IMR-90 (cell line): ENCODE results near the gene NDUFS7. TPM values are rescaled to one million over a fixed set of nuclear protein-coding genes. Genes with fewer than 3 reads are reported as not detected.

Source experiments
- ATAC-seq: fragments of 200-7000 bp; cut with Tn5 transposase; 2 replicates; pipeline ENCODE4 v1.9.1; 2020; ENCODE audit warnings: low read depth, mild to moderate bottlenecking, moderate library complexity
- BruUV-seq: library from RNA; stranded (reverse); fragments of 400-500 nt; replicated peaks from 2 replicates; lab custom pipeline; 2021; lab: Mats Ljungman, UMichigan
- CTCF ChIA-PET: fragments of 300-600 bp; formaldehyde crosslinking; extraction: SDS; loops from one replicate; lab custom pipeline; 2021; ENCODE audit warnings: antibody characterized with exemption; lab: Yijun Ruan, JAX
- POLR2A ChIA-PET: fragments of 300-600 bp; sonication (Branson Sonifier 250); formaldehyde crosslinking; loops from one replicate; lab custom pipeline; 2022; ENCODE audit warnings: antibody characterized with exemption; ENCODE audit not compliant: unreplicated experiment; lab: Charles Lee
- DNase-seq: peaks from one replicate; pipeline ENCODE4 v3.0.0; 2013
- H2AFZ ChIP-seq: replicated peaks from 2 replicates; pipeline ENCODE3; 2013; ENCODE audit warnings: low read length, mild to moderate bottlenecking; ENCODE audit not compliant: poor library complexity
- H2AK5ac ChIP-seq: 2 replicates; pipeline ENCODE4 v1.6.1; 2013; ENCODE audit warnings: low read depth, low read length, inconsistent platforms
- H2AK9ac ChIP-seq: replicated peaks from 2 replicates; pipeline ENCODE3; 2013; ENCODE audit warnings: mild to moderate bottlenecking, low read depth, low read length, moderate library complexity; ENCODE audit not compliant: poor library complexity
- H2BK120ac ChIP-seq: 2 replicates; pipeline ENCODE4 v1.6.1; 2013; ENCODE audit warnings: low read depth, low read length, inconsistent platforms
- H2BK15ac ChIP-seq: 3 replicates; pipeline ENCODE4 v1.6.1; 2013; ENCODE audit warnings: low read depth, low read length, inconsistent platforms
- H2BK20ac ChIP-seq: 2 replicates; pipeline ENCODE4 v1.6.1; 2013; ENCODE audit warnings: low read depth, mild to moderate bottlenecking, inconsistent platforms, low read length, moderate library complexity
- H2BK5ac ChIP-seq: 2 replicates; pipeline ENCODE4 v1.6.1; 2013; ENCODE audit warnings: mild to moderate bottlenecking, low read depth, low read length, inconsistent platforms; ENCODE audit not compliant: poor library complexity, severe bottlenecking
- H3K14ac ChIP-seq: replicated peaks from 2 replicates; pipeline ENCODE4 v1.6.1; 2013; ENCODE audit warnings: low read depth, low read length, inconsistent platforms
- H3K18ac ChIP-seq: 2 replicates; pipeline ENCODE4 v1.6.1; 2013; ENCODE audit warnings: low read depth, low read length, control low read depth
- H3K23ac ChIP-seq: 2 replicates; pipeline ENCODE4 v1.6.1; 2013; ENCODE audit warnings: low read depth, low read length, inconsistent platforms
- H3K27ac ChIP-seq: 2 replicates; pipeline ENCODE4 v1.5.1; 2013; ENCODE audit warnings: mild to moderate bottlenecking, control low read depth, low read length; ENCODE audit not compliant: insufficient read depth
- H3K27me3 ChIP-seq: 2 replicates; pipeline ENCODE4 v1.6.1; 2013; ENCODE audit warnings: low read length; ENCODE audit not compliant: control insufficient read depth, insufficient read depth
- H3K36me3 ChIP-seq: 2 replicates; pipeline ENCODE4 v1.6.1; 2013; ENCODE audit warnings: low read length, mixed read lengths; ENCODE audit not compliant: control insufficient read depth, insufficient read depth
- H3K4ac ChIP-seq: 2 replicates; pipeline ENCODE4 v1.6.1; 2013; ENCODE audit warnings: low read depth, low read length, inconsistent platforms
- H3K4me1 ChIP-seq: 2 replicates; pipeline ENCODE4 v1.6.1; 2013; ENCODE audit warnings: low read length, mixed read lengths; ENCODE audit not compliant: control insufficient read depth, insufficient read depth
- H3K4me2 ChIP-seq: 2 replicates; pipeline ENCODE4 v1.6.1; 2013; ENCODE audit warnings: low read depth, mild to moderate bottlenecking, control low read depth, low read length, moderate library complexity
- H3K4me3 ChIP-seq: 2 replicates; pipeline ENCODE4 v1.5.1; 2013; ENCODE audit warnings: low read depth, mild to moderate bottlenecking, control low read depth, low read length, moderate library complexity; ENCODE audit not compliant: insufficient read depth
- H3K56ac ChIP-seq: 2 replicates; pipeline ENCODE4 v1.6.1; 2013; ENCODE audit warnings: low read length, inconsistent platforms; ENCODE audit not compliant: insufficient read depth; ENCODE audit errors: extremely low read depth
- H3K79me1 ChIP-seq, 2 experiments: 2 replicates each; pipeline ENCODE4 v1.6.1; 2013; ENCODE audit warnings: low read length in 2 of 2, inconsistent platforms in 1 of 2, low read depth in 1 of 2
- H3K9ac ChIP-seq: 2 replicates; pipeline ENCODE4 v1.6.1; 2013; ENCODE audit warnings: low read depth, low read length, control low read depth
- H3K9me1 ChIP-seq: 2 replicates; pipeline ENCODE4 v1.6.1; 2013; ENCODE audit warnings: low read length, inconsistent platforms; ENCODE audit not compliant: insufficient read depth
- H3K9me3 ChIP-seq: 2 replicates; pipeline ENCODE4 v1.6.1; 2013; ENCODE audit warnings: low read length; ENCODE audit not compliant: control insufficient read depth, insufficient read depth
- H4K20me1 ChIP-seq: 2 replicates; pipeline ENCODE4 v1.6.1; 2013; ENCODE audit warnings: low read length, inconsistent platforms; ENCODE audit not compliant: insufficient read depth
- H4K5ac ChIP-seq: 2 replicates; pipeline ENCODE4 v1.6.1; 2013; ENCODE audit warnings: mild to moderate bottlenecking, low read depth, low read length, control low read depth
- H4K8ac ChIP-seq, 2 experiments: 2 replicates each; pipeline ENCODE4 v1.6.1; 2013; ENCODE audit warnings: low read depth in 2 of 2, low read length in 2 of 2, control low read depth in 1 of 2, inconsistent platforms in 1 of 2
- H4K91ac ChIP-seq: 2 replicates; pipeline ENCODE4 v1.6.1; 2013; ENCODE audit warnings: low read depth, low read length, inconsistent platforms; ENCODE audit not compliant: insufficient read depth
- BHLHE40 ChIP-seq: fragments of 150-350 bp; IDR thresholded peaks from 2 replicates; pipeline ENCODE4 v1.6.1; 2016; ENCODE audit warnings: mild to moderate bottlenecking, low read depth, low read length
- CEBPB ChIP-seq: IDR thresholded peaks from 2 replicates; pipeline ENCODE4 v1.6.1; 2012; ENCODE audit warnings: low read depth, low read length, improper control_type of control experiment
- CHD1 ChIP-seq: IDR thresholded peaks from 2 replicates; pipeline ENCODE4 v1.6.1; 2012; ENCODE audit warnings: low read depth, low read length, improper control_type of control experiment
- ELK1 ChIP-seq: fragments of 150-350 bp; IDR thresholded peaks from 2 replicates; pipeline ENCODE4 v1.6.1; 2016; ENCODE audit warnings: low read depth, mild to moderate bottlenecking, low read length, moderate library complexity, borderline replicate concordance
- FOS ChIP-seq: fragments of 150-350 bp; IDR thresholded peaks from 2 replicates; pipeline ENCODE4 v1.6.1; 2016; ENCODE audit warnings: low read depth, low read length
- MAZ ChIP-seq: IDR thresholded peaks from 2 replicates; pipeline ENCODE4 v1.6.1; 2012; ENCODE audit warnings: low read depth, mild to moderate bottlenecking, low read length, improper control_type of control experiment, moderate library complexity, borderline replicate concordance
- RFX5 ChIP-seq: IDR thresholded peaks from 2 replicates; pipeline ENCODE4 v1.8.0; 2012; ENCODE audit warnings: low read depth, mild to moderate bottlenecking, low read length, moderate library complexity
- SMC3 ChIP-seq: fragments of 150-350 bp; IDR thresholded peaks from 2 replicates; pipeline ENCODE4 v1.6.1; 2016; ENCODE audit warnings: low read depth, mild to moderate bottlenecking, antibody characterized with exemption, low read length, moderate library complexity
- USF2 ChIP-seq: fragments of 150-350 bp; IDR thresholded peaks from 2 replicates; pipeline ENCODE4 v1.6.1; 2017; ENCODE audit warnings: mild to moderate bottlenecking, antibody characterized with exemption, low read length, low read depth
- WGBS, 2 experiments: methylation state at CpG; one replicate each; pipeline versions ENCODE4 v1.1.5 to v1.1.7; 2013; ENCODE audit warnings: missing lambda C conversion rate in 2 of 2; ENCODE audit not compliant: insufficient read length in 1 of 2; ENCODE audit errors: extremely low coverage in 2 of 2; 5-methylcytosine and 5-hydroxymethylcytosine counted together
- dilution Hi-C: fragments of 300-500 bp; cut with HindIII; formaldehyde crosslinking; loops from one replicate; pipeline ENCODE4 v1.14.3; 2018; ENCODE audit warnings: low sequenced_read_pairs; ENCODE audit not compliant: unreplicated experiment
- in situ Hi-C: fragments of 300-500 bp; cut with MboI; formaldehyde crosslinking; loops from 3 replicates; pipeline ENCODE4 v1.14.3; 2019; ENCODE audit warnings: low sequenced_read_pairs, inconsistent platforms, mixed read lengths
- intact Hi-C: fragments of 100-400 bp; cut with micrococcal nuclease; formaldehyde crosslinking; loops from 2 replicates; pipeline ENCODE4 v1.10.0; 2022
- polyA plus RNA-seq, 3 experiments: library from polyadenylated mRNA; depleted of rRNA; stranded (reverse); fragments of >200 nt; gene quantifications; 2 replicates each; pipeline ENCODE4 v1.2.3, GENCODE V29; 2012; ENCODE audit warnings: low replicate concordance in 1 of 3
- total RNA-seq: library from RNA; depleted of rRNA; stranded (reverse); fragments of >200 nt; gene quantifications from 2 replicates; pipeline ENCODE4 v1.2.3, GENCODE V29; 2012

Gene NDUFS7
- total and polyA plus RNA-seq, 2 of the 4 experiments (the other 2 are of a cell fraction), result 60.8 to 136 TPM

GRCh38 chr19:1374250-1374577, 9.5 kb upstream of the NDUFS7 start:
- intact Hi-C loops, result no loop called here
- H2AK5ac ChIP-seq, result no peak overlapping the region
- H3K4me3 ChIP-seq, result no peak overlapping the region
- peaks cover 3% of the 10 kb centered on the region; the same call in 1 of the 2 replicates for H4K20me1 ChIP-seq
- H2BK20ac ChIP-seq, result no peak overlapping the region
- no peak overlapping the region for H2AK9ac ChIP-seq
- peaks cover 53% of the 10 kb centered on the region for H3K36me3 ChIP-seq
- no peaks in the 10 kb centered on the region for H3K9me3 ChIP-seq
- no peak overlapping the region for H4K8ac ChIP-seq
- no peak overlapping the region for H4K5ac ChIP-seq
- dilution Hi-C loops, result no loop called here
- H3K14ac ChIP-seq, result no peak overlapping the region
- H2BK5ac ChIP-seq, result no peak overlapping the region
- H3K4me1 ChIP-seq, result peaks cover 9% of the 10 kb centered on the region
- TF ChIP-seq RFX5 (no peak), CEBPB (no peak), SMC3 (no peak), CHD1 (no peak), BHLHE40 (no peak), ELK1 (no peak), FOS (no peak), USF2 (no peak), MAZ (no peak)
- no peak overlapping the region for H2BK120ac ChIP-seq
- no TSS peak for BruUV-seq
- no peak overlapping the region for H2AFZ ChIP-seq
- WGBS, 2 experiments, result 92% methylated on average over 5 of the region's 12 CpGs; no CpG with 5 or more reads in 1 of the 2 experiments
- no peak overlapping the region for H3K56ac ChIP-seq
- no peak for ATAC-seq
- H3K9me1 ChIP-seq, result peaks cover 3% of the 10 kb centered on the region; the same call in 1 of the 2 replicates
- no peak overlapping the region for H3K18ac ChIP-seq
- H3K4me2 ChIP-seq, result no peak overlapping the region
- ChIA-PET CTCF (no interaction called here), POLR2A (no interaction called here)
- no peak overlapping the region for H3K9ac ChIP-seq
- in situ Hi-C loops, result no loop called here
- peaks cover 2 to 15% of the 10 kb centered on the region in 2 experiments; a peak in 3 of 4 replicates for H3K79me1 ChIP-seq
- DNase-seq, result no peak
- no peak overlapping the region for H3K23ac ChIP-seq
- no peak overlapping the region for H4K91ac ChIP-seq
- no peak overlapping the region for H3K27ac ChIP-seq
- no peak overlapping the region for H2BK15ac ChIP-seq
- no peaks in the 10 kb centered on the region for H3K27me3 ChIP-seq
- no peak overlapping the region for H3K4ac ChIP-seq
